GM21515 (cell line): Measurements from ENCODE around the gene FHDC1.

ENCODE experiments used
- ATAC-seq: cut with Tn5 transposase; IDR thresholded peaks from one replicate; pipeline ENCODE4 v1.9.1; 2021; ENCODE audit not compliant: unreplicated experiment

Gene FHDC1

GRCh38 chr4:153001626-153002025, 65.5 kb downstream of the FHDC1 start:
- ATAC-seq = no peak

- ATAC-seq = no peak
Observed at GRCh38 chr4:153002110-153002509, 66.0 kb downstream of the FHDC1 start.

GRCh38 chr4:153004081-153004850, 68.1 kb downstream of the FHDC1 start:
- no peak for ATAC-seq

- ATAC-seq = no peak
Observed at GRCh38 chr4:153005899-153006381, 69.8 kb downstream of the FHDC1 start.

GRCh38 chr4:153008578-153009199, 72.6 kb downstream of the FHDC1 start:
- ATAC-seq = peak; percentile 76

- no peak for ATAC-seq
Observed at GRCh38 chr4:153010146-153010545, 74.0 kb downstream of the FHDC1 start.

- ATAC-seq = no peak
Observed at GRCh38 chr4:153013202-153013977, 77.3 kb downstream of the FHDC1 start.

GRCh38 chr4:153014460-153014859, 78.3 kb downstream of the FHDC1 start:
- ATAC-seq = no peak

GRCh38 chr4:153016592-153016991, 80.5 kb downstream of the FHDC1 start:
- ATAC-seq = no peak

- no peak for ATAC-seq
Observed at GRCh38 chr4:153018031-153018430, 81.9 kb downstream of the FHDC1 start.

- no peak for ATAC-seq
Observed at GRCh38 chr4:153018684-153019083, 82.6 kb downstream of the FHDC1 start.

GRCh38 chr4:153019906-153020305, 83.8 kb downstream of the FHDC1 start:
- no peak for ATAC-seq

- ATAC-seq = no peak
Observed at GRCh38 chr4:153020457-153020856, 84.3 kb downstream of the FHDC1 start.

GRCh38 chr4:153021276-153021675, 85.2 kb downstream of the FHDC1 start:
- ATAC-seq = no peak

GRCh38 chr4:153022241-153022715, 86.2 kb downstream of the FHDC1 start:
- no peak for ATAC-seq

- no peak for ATAC-seq
Observed at GRCh38 chr4:153023139-153023538, 87.0 kb downstream of the FHDC1 start.

GRCh38 chr4:153023692-153024394, 87.7 kb downstream of the FHDC1 start:
- no peak for ATAC-seq

GRCh38 chr4:153024466-153024865, 88.3 kb downstream of the FHDC1 start:
- no peak for ATAC-seq

- ATAC-seq = no peak
Observed at GRCh38 chr4:153025406-153025805, 89.3 kb downstream of the FHDC1 start.

GRCh38 chr4:153026591-153027346, 90.6 kb downstream of the FHDC1 start:
- ATAC-seq = no peak
